ENCODE measurements around the gene MS4A15.
"Not testable (repeated sequence)": the region's sequence is repeated elsewhere in the genome, so short reads cannot be mapped to it uniquely, and the experiment has no call there.

MS4A15 gene

GRCh38 chr11:60756307-60757032 is at the start of gene MS4A15:
Gene MS4A15 (plus strand): TSS chr11:60756867. CDS start chr11:60763734, 6,867 bp downstream.
- DNase-seq (ENCODE audit: low read depth in 4 of 4, low spot score in 1 of 4) = no peak

GRCh38 chr11:60706931-60707330 is 49.7 kb upstream of the MS4A15 start:
- DNase-seq (ENCODE audit: low read depth in 4 of 4, low spot score in 1 of 4) = no peak

GRCh38 chr11:60710482-60710881 is 46.2 kb upstream of the MS4A15 start:
- no peak for DNase-seq (ENCODE audit: low read depth in 4 of 4, low spot score in 1 of 4)

GRCh38 chr11:60711276-60711675 is 45.4 kb upstream of the MS4A15 start:
- no peak for DNase-seq (ENCODE audit: low read depth in 4 of 4, low spot score in 1 of 4)

- not testable (repeated sequence) for DNase-seq (ENCODE audit: low read depth in 4 of 4, low spot score in 1 of 4)
These were observed 43.2 kb upstream of the MS4A15 start for GRCh38 chr11:60713423-60713822.

- no peak for DNase-seq (ENCODE audit: low read depth in 4 of 4, low spot score in 1 of 4)
These were observed 38.7 kb upstream of the MS4A15 start for GRCh38 chr11:60717956-60718355.

GRCh38 chr11:60718524-60719316 is 37.9 kb upstream of the MS4A15 start:
- no peak for DNase-seq (ENCODE audit: low read depth in 4 of 4, low spot score in 1 of 4)

- no peak for DNase-seq (ENCODE audit: low read depth in 4 of 4, low spot score in 1 of 4)
These were observed 37.3 kb upstream of the MS4A15 start for GRCh38 chr11:60719391-60719790.

- DNase-seq (ENCODE audit: low read depth in 4 of 4, low spot score in 1 of 4) = no peak
These were observed 36.2 kb upstream of the MS4A15 start for GRCh38 chr11:60720460-60720859.

GRCh38 chr11:60724420-60724819 is 32.2 kb upstream of the MS4A15 start, which contains the start of gene MS4A18:
Gene MS4A18 (plus strand): TSS chr11:60724720.
- DNase-seq (ENCODE audit: low read depth in 4 of 4, low spot score in 1 of 4) = no peak

GRCh38 chr11:60725592-60725991 is 31.1 kb upstream of the MS4A15 start:
- DNase-seq (ENCODE audit: low read depth in 4 of 4, low spot score in 1 of 4) = no peak

- DNase-seq (ENCODE audit: low read depth in 4 of 4, low spot score in 1 of 4) = no peak
These were observed 25.1 kb upstream of the MS4A15 start for GRCh38 chr11:60731586-60731985.

GRCh38 chr11:60734279-60734678 is 22.4 kb upstream of the MS4A15 start:
- DNase-seq (ENCODE audit: low read depth in 4 of 4, low spot score in 1 of 4) = no peak

- no peak for DNase-seq (ENCODE audit: low read depth in 4 of 4, low spot score in 1 of 4)
These were observed 17.6 kb upstream of the MS4A15 start for GRCh38 chr11:60739114-60739513.

GRCh38 chr11:60740573-60740972 is 16.1 kb upstream of the MS4A15 start:
- no peak for DNase-seq (ENCODE audit: low read depth in 4 of 4, low spot score in 1 of 4)

GRCh38 chr11:60741421-60741820 is 15.2 kb upstream of the MS4A15 start:
- no peak for DNase-seq (ENCODE audit: low read depth in 4 of 4, low spot score in 1 of 4)

GRCh38 chr11:60743058-60743457 is 13.6 kb upstream of the MS4A15 start:
- no peak for DNase-seq (ENCODE audit: low read depth in 4 of 4, low spot score in 1 of 4)

GRCh38 chr11:60744114-60744513 is 12.6 kb upstream of the MS4A15 start:
- DNase-seq (ENCODE audit: low read depth in 4 of 4, low spot score in 1 of 4) = no peak

GRCh38 chr11:60747359-60747873 is 9.3 kb upstream of the MS4A15 start:
- no peak for DNase-seq (ENCODE audit: low read depth in 4 of 4, low spot score in 1 of 4)

GRCh38 chr11:60748225-60748624 is 8.4 kb upstream of the MS4A15 start:
- DNase-seq (ENCODE audit: low read depth in 4 of 4, low spot score in 1 of 4) = no peak

GRCh38 chr11:60748821-60749220 is 7.8 kb upstream of the MS4A15 start:
- no peak for DNase-seq (ENCODE audit: low read depth in 4 of 4, low spot score in 1 of 4)

GRCh38 chr11:60750911-60751310 is 5.8 kb upstream of the MS4A15 start:
- DNase-seq (ENCODE audit: low read depth in 4 of 4, low spot score in 1 of 4) = no peak
